BJ (cell line): Measurements from ENCODE around the gene NUDCD3. TPM values are rescaled to one million over a fixed set of nuclear protein-coding genes. Genes with fewer than 3 reads are reported as not detected.

Experiments
- CTCF ChIA-PET: fragments of 350-600 bp; formaldehyde crosslinking; extraction: SDS; loops from one replicate; lab custom pipeline; 2021; ENCODE audit warnings: antibody characterized with exemption, inconsistent platforms; lab: Yijun Ruan, JAX
- POLR2A ChIA-PET: fragments of 300-600 bp; sonication (Branson Sonifier 250); formaldehyde crosslinking; extraction: SDS; loops from one replicate; lab custom pipeline; 2021; ENCODE audit warnings: antibody characterized with exemption; lab: Charles Lee
- DNase-seq: peaks from one replicate; pipeline ENCODE4 v3.0.0-alpha.2; 2011; ENCODE audit warnings: low read depth
- H3K27me3 ChIP-seq: 2 replicates; pipeline ENCODE4 v1.6.0; 2011; ENCODE audit warnings: low read length; ENCODE audit not compliant: control insufficient read depth, insufficient read depth
- H3K36me3 ChIP-seq: 2 replicates; pipeline ENCODE4 v1.5.1; 2011; ENCODE audit warnings: low read length; ENCODE audit not compliant: control insufficient read depth, insufficient read depth
- H3K4me3 ChIP-seq: 2 replicates; pipeline ENCODE4 v1.5.1; 2011; ENCODE audit warnings: low read depth, mild to moderate bottlenecking, control low read depth, low read length
- CTCF ChIP-seq: IDR thresholded peaks from 2 replicates; pipeline ENCODE4 v1.5.1; 2011; ENCODE audit warnings: low read depth, mild to moderate bottlenecking, control low read depth, inconsistent platforms, low read length, moderate library complexity; ENCODE audit not compliant: insufficient read depth
- polyA plus RNA-seq: library from polyadenylated mRNA; depleted of rRNA; stranded (reverse); fragments of >200 nt; gene quantifications from 2 replicates; pipeline ENCODE4 v1.2.3, GENCODE V29; 2011

Gene NUDCD3
- polyA plus RNA-seq, 1 experiment, result 82.8 TPM

GRCh38 chr7:44471850-44472249 lies 18.6 kb downstream of the NUDCD3 start:
- no peak for DNase-seq
- POLR2A ChIA-PET, result no interaction called here
- H3K4me3 ChIP-seq, result no peak overlapping the region
- CTCF ChIA-PET, result interaction anchor here (0.7 to 3.5 kb wide), 3 partner anchors 93 to 285 kb away, joined by 3 to 10 read pairs (median 6); no protein-coding TSS in a partner anchor
- H3K27me3 ChIP-seq, result no peaks in the 10 kb centered on the region
- no peak for TF ChIP-seq CTCF
- peaks cover 2% of the 10 kb centered on the region for H3K36me3 ChIP-seq

- H3K36me3 ChIP-seq, result peaks cover 2% of the 10 kb centered on the region
- DNase-seq, result no peak
- CTCF ChIA-PET, result interaction anchor here (0.7 to 3.5 kb wide), 3 partner anchors 93 to 284 kb away, joined by 3 to 10 read pairs (median 6); no protein-coding TSS in a partner anchor
- POLR2A ChIA-PET, result no interaction called here
- H3K4me3 ChIP-seq, result no peak overlapping the region
- TF ChIP-seq CTCF, result no peak
- H3K27me3 ChIP-seq, result no peaks in the 10 kb centered on the region
Observed at GRCh38 chr7:44471436-44471835, 19.0 kb downstream of the NUDCD3 start.

- Histone ChIP-seq H3K4me3 (no peak overlapping the region), H3K36me3 (no peaks in the 10 kb centered on the region), H3K27me3 (no peaks in the 10 kb centered on the region)
- TF ChIP-seq CTCF, result no peak
- DNase-seq, result no peak
- ChIA-PET POLR2A (no interaction called here), CTCF (interaction anchor here (1.5 to 3.5 kb wide), 2 partner anchors 122 to 230 kb away, joined by 7 to 10 read pairs; no protein-coding TSS in a partner anchor)
Observed at GRCh38 chr7:44470628-44471245, 19.7 kb downstream of the NUDCD3 start.

GRCh38 chr7:44470135-44470479 lies 20.4 kb downstream of the NUDCD3 start:
- ChIA-PET POLR2A (interaction anchor here (0.5 to 0.7 kb wide), 2 partner anchors 20 to 324 kb away, joined by 3 to 8 read pairs; no protein-coding TSS in a partner anchor), CTCF (interaction anchor here (1.5 to 3.5 kb wide), 2 partner anchors 122 to 229 kb away, joined by 7 to 10 read pairs; no protein-coding TSS in a partner anchor)
- H3K27me3 ChIP-seq, result no peaks in the 10 kb centered on the region
- no peak overlapping the region for H3K4me3 ChIP-seq
- TF ChIP-seq CTCF, result no peak
- no peaks in the 10 kb centered on the region for H3K36me3 ChIP-seq
- no peak for DNase-seq

- no peak overlapping the region for H3K4me3 ChIP-seq
- ChIA-PET POLR2A (interaction anchor here (0.5 to 0.7 kb wide), 2 partner anchors 20 to 323 kb away, joined by 3 to 8 read pairs; no protein-coding TSS in a partner anchor), CTCF (interaction anchor here (1.5 to 4.2 kb wide), 3 partner anchors 121 to 229 kb away, joined by 7 to 10 read pairs (median 10); no protein-coding TSS in a partner anchor)
- H3K27me3 ChIP-seq, result no peaks in the 10 kb centered on the region
- no peak for DNase-seq
- no peak for TF ChIP-seq CTCF
- H3K36me3 ChIP-seq, result no peaks in the 10 kb centered on the region
Observed at GRCh38 chr7:44469461-44470134, 20.9 kb downstream of the NUDCD3 start.
